A549 (cell line): Measurements from ENCODE around the gene WWC1. TPM values are rescaled to one million over a fixed set of nuclear protein-coding genes. Genes with fewer than 3 reads are reported as not detected.

Experiments used
- ATAC-seq, 2 experiments: fragments of 200-7000 bp in 1 of 2; fragments of >200 bp in 1 of 2; cut with Nextera tagmentation in 1 of 2; cut with Tn5 transposase in 1 of 2; 3 replicates each; pipeline versions ENCODE4 v1.8.0 to v1.9.1; 2018 to 2020; ENCODE audit warnings: mild to moderate bottlenecking in 1 of 2, moderate library complexity in 1 of 2
- CTCF ChIA-PET: fragments of 300-600 bp; sonication (Branson Sonifier 250); formaldehyde crosslinking; extraction: SDS; loops from one replicate; lab custom pipeline; 2021; ENCODE audit warnings: antibody characterized with exemption, inconsistent platforms; lab: Yijun Ruan, JAX
- POLR2A ChIA-PET: fragments of 350-600 bp; formaldehyde crosslinking; extraction: SDS; loops from one replicate; lab custom pipeline; 2021; ENCODE audit warnings: antibody characterized with exemption, inconsistent platforms; lab: Yijun Ruan, JAX
- DNase-seq, 2 experiments: peaks; one replicate each; pipeline versions ENCODE4 v3.0.0 to v3.0.0-alpha.2; 2011 to 2016; ENCODE audit warnings: low read depth in 1 of 2, low spot score in 1 of 2
- FAIRE-seq: peaks from 2 replicates; lab custom pipeline; 2011; peaks lifted over from hg19 to GRCh38; lab: Jason Lieb, UNC
- H3K27ac ChIP-seq, 2 experiments: fragments of >200 bp; sonication (Bioruptor Twin); formaldehyde crosslinking; 3 replicates each; pipeline ENCODE4 v1.5.1; 2016 to 2017
- H3K4me1 ChIP-seq: fragments of >200 bp; sonication (Bioruptor Twin); formaldehyde crosslinking; 3 replicates; pipeline ENCODE4 v1.6.1; 2016
- H3K4me2 ChIP-seq: fragments of >200 bp; sonication (Bioruptor Twin); formaldehyde crosslinking; 3 replicates; pipeline ENCODE4 v1.6.1; 2016
- H3K4me3 ChIP-seq: fragments of >200 bp; sonication (Bioruptor Twin); formaldehyde crosslinking; 3 replicates; pipeline ENCODE4 v1.5.1; 2016
- H3K9me3 ChIP-seq: fragments of >200 bp; sonication (Bioruptor Twin); formaldehyde crosslinking; 3 replicates; pipeline ENCODE4 v1.6.1; 2016
- BHLHE40 ChIP-seq: IDR thresholded peaks from 2 replicates; pipeline ENCODE4 v1.6.1; 2012; ENCODE audit warnings: low read depth, low read length, inconsistent platforms
- CBX8 ChIP-seq: fragments of 200-600 bp; sonication (generic); IDR thresholded peaks from 2 replicates; pipeline ENCODE4 v1.6.1; 2016
- CHD4 ChIP-seq: fragments of 200-600 bp; sonication (generic); IDR thresholded peaks from 2 replicates; pipeline ENCODE4 v1.6.1; 2016; ENCODE audit warnings: antibody characterized with exemption, mild to moderate bottlenecking, borderline replicate concordance
- EHF ChIP-seq: fragments of 250-450 bp; sonication (Bioruptor Pico); IDR thresholded peaks from 2 replicates; pipeline ENCODE4 v1.5.0; 2020; ENCODE audit warnings: mild to moderate bottlenecking
- HOXA7 ChIP-seq: fragments of 250-450 bp; sonication (Bioruptor Pico); IDR thresholded peaks from 2 replicates; pipeline ENCODE4 v1.5.0; 2020; ENCODE audit warnings: mild to moderate bottlenecking, moderate library complexity
- HOXB13 ChIP-seq: fragments of 250-450 bp; sonication (Bioruptor Pico); IDR thresholded peaks from 2 replicates; pipeline ENCODE4 v1.5.0; 2020; ENCODE audit warnings: low read depth, mild to moderate bottlenecking, moderate library complexity
- KDM5A ChIP-seq: fragments of 200-600 bp; sonication (generic); IDR thresholded peaks from 2 replicates; pipeline ENCODE4 v1.6.1; 2016; ENCODE audit warnings: antibody characterized with exemption, mild to moderate bottlenecking
- NFE2L2 ChIP-seq: fragments of 150-350 bp; conservative IDR thresholded peaks from 2 replicates; pipeline ENCODE4 v1.6.1; 2014; ENCODE audit warnings: low read length
- PHF8 ChIP-seq: fragments of 200-600 bp; sonication (generic); IDR thresholded peaks from 2 replicates; pipeline ENCODE4 v1.6.1; 2016; ENCODE audit warnings: low read depth, mild to moderate bottlenecking, antibody characterized with exemption, moderate library complexity, borderline replicate concordance
- POLR2AphosphoS2 ChIP-seq: conservative IDR thresholded peaks from 2 replicates; pipeline ENCODE4 v1.6.1; 2012; ENCODE audit warnings: low read length, improper control_type of control experiment, inconsistent platforms
- RAD21 ChIP-seq, 2 experiments: fragments of >200 bp in 1 of 2; sonication (Bioruptor Twin) in 1 of 2; formaldehyde crosslinking in 1 of 2; IDR thresholded peaks in 1 of 2; conservative IDR thresholded peaks in 1 of 2; 2 replicates in 1 of 2; 3 replicates in 1 of 2; pipeline ENCODE4 v1.6.1; 2012 to 2018; ENCODE audit warnings: inconsistent platforms in 1 of 2
- RARB ChIP-seq: fragments of 250-450 bp; sonication (Bioruptor Pico); IDR thresholded peaks from 2 replicates; pipeline ENCODE4 v1.8.0; 2021; ENCODE audit warnings: mild to moderate bottlenecking, moderate library complexity
- SMC3 ChIP-seq: fragments of >200 bp; sonication (Bioruptor Twin); formaldehyde crosslinking; IDR thresholded peaks from 3 replicates; pipeline ENCODE4 v1.6.1; 2018; ENCODE audit warnings: inconsistent platforms
- ZC3H11A ChIP-seq: fragments of 450-650 bp; IDR thresholded peaks from 2 replicates; pipeline ENCODE4 v1.6.1; 2014; ENCODE audit warnings: antibody characterized with exemption, mild to moderate bottlenecking
- ZNF302 ChIP-seq: fragments of 250-450 bp; sonication (Bioruptor Pico); IDR thresholded peaks from 2 replicates; pipeline ENCODE4 v1.9.0; 2021; ENCODE audit warnings: inconsistent platforms, mild to moderate bottlenecking, moderate library complexity
- WGBS: methylation state at CpG from one replicate; pipeline ENCODE4 v1.1.6; 2017; ENCODE audit errors: missing lambda C conversion rate; 5-methylcytosine and 5-hydroxymethylcytosine counted together
- polyA plus RNA-seq, 4 experiments: library from polyadenylated mRNA; depleted of rRNA in 3 of 4; stranded (reverse); fragments of >200 nt; fragmentation: RNase III in 1 of 4; extraction: RNeasy Plus Mini Kit Qiagen cat#74134 plus additional on column Dnase treatment in 1 of 4; gene quantifications; 2 replicates in 3 of 4; 3 replicates in 1 of 4; pipeline ENCODE4 v1.2.3, GENCODE V29; 2011 to 2017
- TF ChIP-seq, protein P1 (sequence below): fragments of >200 bp; sonication (Bioruptor Twin); formaldehyde crosslinking; IDR thresholded peaks from 3 replicates; pipeline ENCODE4 v1.5.1; 2016
- TF ChIP-seq, protein P2 (sequence below): fragments of 150-350 bp; IDR thresholded peaks from 2 replicates; pipeline ENCODE4 v1.6.1; 2014; ENCODE audit warnings: low read depth, mild to moderate bottlenecking, low read length
- TF ChIP-seq, protein P3 (sequence below): IDR thresholded peaks from 2 replicates; pipeline ENCODE4 v1.6.1; 2012
- TF ChIP-seq, protein P4 (sequence below): fragments of >200 bp; sonication (Bioruptor Twin); formaldehyde crosslinking; IDR thresholded peaks from 2 replicates; pipeline ENCODE4 v1.6.1; 2016
- TF ChIP-seq, protein P5 (sequence below): IDR thresholded peaks from 2 replicates; pipeline ENCODE4 v1.6.1; 2012; ENCODE audit warnings: low read depth, borderline replicate concordance
- TF ChIP-seq, protein P6 (sequence below): fragments of >200 bp; sonication (Bioruptor Twin); formaldehyde crosslinking; IDR thresholded peaks from 3 replicates; pipeline ENCODE4 v1.6.1; 2016

Gene WWC1
- polyA plus RNA-seq, 2 of the 4 experiments (the other 2 are of a cell fraction), result 88.5 to 98.1 TPM

DNA sequence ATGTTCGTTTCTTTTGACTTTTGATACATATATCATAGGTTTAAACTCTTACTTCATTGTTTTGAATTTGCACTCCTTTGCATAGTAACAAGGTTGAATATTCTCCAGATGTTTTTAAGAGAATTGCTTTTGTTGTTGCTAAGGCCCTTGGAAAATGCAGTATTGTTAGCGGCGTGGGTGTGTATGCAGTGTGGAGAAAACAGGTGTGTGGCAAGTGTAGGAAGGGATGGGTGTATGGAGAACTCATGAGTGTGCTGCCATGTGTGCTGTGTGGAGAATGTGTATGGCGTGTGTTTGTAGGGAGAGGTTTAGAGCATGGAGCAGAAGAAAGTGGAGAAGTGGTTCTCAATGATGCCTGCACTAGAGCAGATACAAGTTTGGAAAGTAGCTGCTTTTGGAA lies 87.3 kb downstream of the WWC1 start:
- no peak overlapping the region for H3K4me3 ChIP-seq
- peaks cover 17% of the 10 kb centered on the region for H3K4me1 ChIP-seq
- H3K4me2 ChIP-seq, result no peak overlapping the region
- no peak for TF ChIP-seq PHF8
- TF ChIP-seq, protein P1, sequence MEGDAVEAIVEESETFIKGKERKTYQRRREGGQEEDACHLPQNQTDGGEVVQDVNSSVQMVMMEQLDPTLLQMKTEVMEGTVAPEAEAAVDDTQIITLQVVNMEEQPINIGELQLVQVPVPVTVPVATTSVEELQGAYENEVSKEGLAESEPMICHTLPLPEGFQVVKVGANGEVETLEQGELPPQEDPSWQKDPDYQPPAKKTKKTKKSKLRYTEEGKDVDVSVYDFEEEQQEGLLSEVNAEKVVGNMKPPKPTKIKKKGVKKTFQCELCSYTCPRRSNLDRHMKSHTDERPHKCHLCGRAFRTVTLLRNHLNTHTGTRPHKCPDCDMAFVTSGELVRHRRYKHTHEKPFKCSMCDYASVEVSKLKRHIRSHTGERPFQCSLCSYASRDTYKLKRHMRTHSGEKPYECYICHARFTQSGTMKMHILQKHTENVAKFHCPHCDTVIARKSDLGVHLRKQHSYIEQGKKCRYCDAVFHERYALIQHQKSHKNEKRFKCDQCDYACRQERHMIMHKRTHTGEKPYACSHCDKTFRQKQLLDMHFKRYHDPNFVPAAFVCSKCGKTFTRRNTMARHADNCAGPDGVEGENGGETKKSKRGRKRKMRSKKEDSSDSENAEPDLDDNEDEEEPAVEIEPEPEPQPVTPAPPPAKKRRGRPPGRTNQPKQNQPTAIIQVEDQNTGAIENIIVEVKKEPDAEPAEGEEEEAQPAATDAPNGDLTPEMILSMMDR, result no peak
- no peak for TF ChIP-seq POLR2AphosphoS2
- TF ChIP-seq, protein P2, sequence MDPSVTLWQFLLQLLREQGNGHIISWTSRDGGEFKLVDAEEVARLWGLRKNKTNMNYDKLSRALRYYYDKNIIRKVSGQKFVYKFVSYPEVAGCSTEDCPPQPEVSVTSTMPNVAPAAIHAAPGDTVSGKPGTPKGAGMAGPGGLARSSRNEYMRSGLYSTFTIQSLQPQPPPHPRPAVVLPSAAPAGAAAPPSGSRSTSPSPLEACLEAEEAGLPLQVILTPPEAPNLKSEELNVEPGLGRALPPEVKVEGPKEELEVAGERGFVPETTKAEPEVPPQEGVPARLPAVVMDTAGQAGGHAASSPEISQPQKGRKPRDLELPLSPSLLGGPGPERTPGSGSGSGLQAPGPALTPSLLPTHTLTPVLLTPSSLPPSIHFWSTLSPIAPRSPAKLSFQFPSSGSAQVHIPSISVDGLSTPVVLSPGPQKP, result no peak
- no peak for TF ChIP-seq CBX8
- TF ChIP-seq HOXB13, result no peak
- TF ChIP-seq ZNF302 (CRISPR knock-in tag), result no peak
- TF ChIP-seq KDM5A, result no peak
- no peak for TF ChIP-seq NFE2L2
- TF ChIP-seq, protein P3, sequence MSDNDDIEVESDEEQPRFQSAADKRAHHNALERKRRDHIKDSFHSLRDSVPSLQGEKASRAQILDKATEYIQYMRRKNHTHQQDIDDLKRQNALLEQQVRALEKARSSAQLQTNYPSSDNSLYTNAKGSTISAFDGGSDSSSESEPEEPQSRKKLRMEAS, result no peak
- no peak for TF ChIP-seq SMC3
- no peak for TF ChIP-seq HOXA7 (CRISPR knock-in tag)
- TF ChIP-seq, protein P4, sequence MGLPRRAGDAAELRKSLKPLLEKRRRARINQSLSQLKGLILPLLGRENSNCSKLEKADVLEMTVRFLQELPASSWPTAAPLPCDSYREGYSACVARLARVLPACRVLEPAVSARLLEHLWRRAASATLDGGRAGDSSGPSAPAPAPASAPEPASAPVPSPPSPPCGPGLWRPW, result no peak
- TF ChIP-seq RAD21 (conservative IDR thresholded peaks at IDR 0.05 in 1 of 2, IDR thresholded peaks at IDR 0.05 in 1 of 2), result no peak
- no peak for TF ChIP-seq BHLHE40
- TF ChIP-seq, protein P5, sequence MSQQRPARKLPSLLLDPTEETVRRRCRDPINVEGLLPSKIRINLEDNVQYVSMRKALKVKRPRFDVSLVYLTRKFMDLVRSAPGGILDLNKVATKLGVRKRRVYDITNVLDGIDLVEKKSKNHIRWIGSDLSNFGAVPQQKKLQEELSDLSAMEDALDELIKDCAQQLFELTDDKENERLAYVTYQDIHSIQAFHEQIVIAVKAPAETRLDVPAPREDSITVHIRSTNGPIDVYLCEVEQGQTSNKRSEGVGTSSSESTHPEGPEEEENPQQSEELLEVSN, result no peak
- TF ChIP-seq ZC3H11A, result no peak
- no peak for TF ChIP-seq CHD4
- TF ChIP-seq, all 56 proteins: peak for 0
- ATAC-seq, result no peak
- WGBS, result 93% methylated on average over 4 of the region's 4 CpGs
- ChIA-PET CTCF (interaction anchor here (0.7 to 2.6 kb wide), 4 partner anchors 12 to 109 kb away, joined by 3 to 10 read pairs (median 4); no protein-coding TSS in a partner anchor), POLR2A (no interaction called here)
- no peak overlapping the region for H3K27ac ChIP-seq
- H3K9me3 ChIP-seq, result no peaks in the 10 kb centered on the region
- DNase-seq, result no peak
- FAIRE-seq, result no peak

DNA sequence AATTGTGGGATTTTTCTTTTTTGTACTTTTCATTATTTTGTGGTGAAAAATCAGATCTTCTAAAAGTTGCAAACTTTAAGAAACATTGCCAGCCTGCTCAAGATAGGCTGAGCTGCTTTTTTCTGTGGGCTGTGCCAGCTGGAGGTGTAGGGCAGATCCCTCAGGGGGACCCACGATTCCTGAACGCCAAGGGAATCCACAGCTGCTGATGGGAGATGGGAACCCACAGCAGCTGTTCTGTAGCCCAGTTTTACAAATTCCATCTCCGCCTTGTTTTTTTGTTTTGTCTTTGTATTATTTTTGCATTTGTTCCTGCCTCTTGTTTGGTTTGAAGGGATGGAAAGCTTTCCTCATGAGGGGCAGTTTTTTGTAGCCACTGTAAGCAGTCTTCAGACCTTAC lies 91.0 kb downstream of the WWC1 start:
- FAIRE-seq, result no peak
- CTCF ChIA-PET, result interaction anchor here (1.3 kb wide), 1 partner anchor 26 kb away, joined by 3 read pairs; no protein-coding TSS in a partner anchor
- Histone ChIP-seq H3K4me2 (0 out of 3 replicates have a peak overlapping the region, but pooled peaks have one; percentile 0), H3K4me1 (peaks cover 17% of the 10 kb centered on the region), H3K4me3 (no peak overlapping the region), H3K27ac (peak overlapping the region in 1 of 2 experiments; percentile 22; a peak in 2 of 6 replicates), H3K9me3 (peaks cover 3% of the 10 kb centered on the region; the same call in 1 of the 3 replicates)
- POLR2A ChIA-PET, result no interaction called here
- no peak for DNase-seq
- 95% methylated on average over 3 of the region's 3 CpGs for WGBS
- ATAC-seq, result peak in 1 of 2 experiments; percentile 23; a peak in 1 of 6 replicates
- TF ChIP-seq RARB (no peak), KDM5A (no peak), EHF (CRISPR knock-in tag) (no peak), NFE2L2 (no peak)
- TF ChIP-seq, protein P6, sequence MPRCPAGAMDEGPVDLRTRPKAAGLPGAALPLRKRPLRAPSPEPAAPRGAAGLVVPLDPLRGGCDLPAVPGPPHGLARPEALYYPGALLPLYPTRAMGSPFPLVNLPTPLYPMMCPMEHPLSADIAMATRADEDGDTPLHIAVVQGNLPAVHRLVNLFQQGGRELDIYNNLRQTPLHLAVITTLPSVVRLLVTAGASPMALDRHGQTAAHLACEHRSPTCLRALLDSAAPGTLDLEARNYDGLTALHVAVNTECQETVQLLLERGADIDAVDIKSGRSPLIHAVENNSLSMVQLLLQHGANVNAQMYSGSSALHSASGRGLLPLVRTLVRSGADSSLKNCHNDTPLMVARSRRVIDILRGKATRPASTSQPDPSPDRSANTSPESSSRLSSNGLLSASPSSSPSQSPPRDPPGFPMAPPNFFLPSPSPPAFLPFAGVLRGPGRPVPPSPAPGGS, result no peak
